Coronary artery (tissue), 2 donors: Measurements from ENCODE around the gene PRKG1.

ENCODE experiments used
- DNase-seq: peaks from one replicate; pipeline ENCODE4 v3.0.0-alpha.2; 2017; ENCODE audit warnings: low spot score
- H3K27ac ChIP-seq, 2 donors: fragments of 200-600 bp; sonication (generic); one replicate each; pipeline ENCODE4 v1.5.1; 2016 to 2019
- H3K4me3 ChIP-seq: fragments of 200-600 bp; sonication (generic); 2 replicates; pipeline ENCODE4 v1.5.1; 2016; ENCODE audit warnings: mild to moderate bottlenecking, moderate library complexity
- CTCF ChIP-seq: fragments of 200-600 bp; sonication (generic); IDR thresholded peaks from one replicate; pipeline ENCODE4 v1.5.1; 2019; ENCODE audit warnings: antibody characterized with exemption

Gene PRKG1

GRCh38 chr10:51788273-51788672, 714.0 kb downstream of the PRKG1 start:
- DNase-seq: no peak
- TF ChIP-seq CTCF: no peak
- H3K27ac ChIP-seq: no peak overlapping the region

DNA sequence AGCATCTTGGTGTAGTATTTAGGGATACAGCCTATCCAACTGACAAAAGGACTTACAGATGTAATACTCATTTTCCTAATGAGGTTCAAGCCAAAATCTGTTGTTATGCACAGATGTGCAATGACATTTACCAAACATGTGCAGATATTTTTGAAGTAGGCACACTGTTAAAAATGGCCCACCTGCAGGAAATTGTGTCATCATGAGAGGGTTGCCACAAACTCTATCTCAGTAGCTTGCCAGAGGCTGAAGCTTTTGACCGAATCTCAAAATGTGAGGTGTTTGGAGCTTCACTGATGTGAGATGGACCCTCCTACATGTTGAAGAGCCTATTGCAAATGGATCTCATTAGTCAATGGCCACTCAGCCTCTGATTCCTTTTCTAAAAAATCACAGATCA, 714.8 kb downstream of the PRKG1 start:
- no peak for TF ChIP-seq CTCF
- no peak for DNase-seq
- Histone ChIP-seq H3K4me3 (no peak overlapping the region), H3K27ac (no peak overlapping the region)

More at GRCh38 chr10:51788273-51788672, 714.0 kb downstream of the PRKG1 start:
- no peak overlapping the region for H3K4me3 ChIP-seq

DNA sequence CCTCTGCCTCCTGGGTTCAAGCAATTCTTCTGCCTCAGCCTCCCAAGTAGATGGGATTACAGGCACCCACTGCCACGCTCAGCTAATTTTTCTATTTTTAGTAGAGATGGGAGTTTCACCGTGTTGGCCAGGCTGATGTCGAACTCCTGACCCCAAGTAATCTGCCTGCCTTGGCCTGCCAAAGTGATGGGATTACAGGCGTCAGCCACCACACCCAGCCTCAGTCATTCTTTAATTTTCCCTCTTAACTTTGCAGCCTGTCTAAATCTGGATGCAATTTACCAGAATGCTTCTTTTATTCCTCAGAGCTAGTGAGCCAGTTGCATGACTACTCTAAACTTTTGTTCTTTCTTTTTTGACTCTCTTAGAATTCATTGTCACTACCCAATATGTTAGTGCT, 715.6 kb downstream of the PRKG1 start:
- Histone ChIP-seq H3K4me3 (no peak overlapping the region), H3K27ac (no peak overlapping the region)
- no peak for TF ChIP-seq CTCF
- no peak for DNase-seq

- no peak for DNase-seq
These were observed 718.4 kb downstream of the PRKG1 start for GRCh38 chr10:51792678-51793077.

DNA sequence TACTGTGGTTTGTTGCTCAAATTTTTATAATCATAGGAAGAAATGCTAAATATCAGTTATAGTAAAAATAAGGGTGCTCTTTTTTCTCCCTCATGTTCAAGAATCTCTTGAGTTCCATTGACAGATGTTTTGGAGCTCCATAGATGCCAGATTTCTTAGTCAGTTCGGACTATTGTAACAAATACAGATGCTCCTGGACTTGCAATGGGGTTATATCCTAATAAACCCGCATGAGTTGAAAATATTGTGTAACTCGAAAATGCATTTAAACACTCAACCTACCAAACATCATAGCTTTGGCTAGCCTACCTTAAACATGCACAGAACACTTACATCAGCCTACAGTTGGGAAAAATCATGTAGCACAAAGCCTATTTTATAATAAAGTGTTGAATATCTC, 725.8 kb downstream of the PRKG1 start:
- no peak for DNase-seq
- no peak overlapping the region for H3K27ac ChIP-seq

More at GRCh38 chr10:51792678-51793077, 718.4 kb downstream of the PRKG1 start:
- Histone ChIP-seq H3K27ac (no peak overlapping the region), H3K4me3 (no peak overlapping the region)
- no peak for TF ChIP-seq CTCF

GRCh38 chr10:51800725-51801424, 726.6 kb downstream of the PRKG1 start:
- Histone ChIP-seq H3K4me3 (no peak overlapping the region), H3K27ac (peak overlapping the region in 1 of 2 donors; percentile 15)
- TF ChIP-seq CTCF: no peak
- DNase-seq: no peak

More for the DNA sequence above, 725.8 kb downstream of the PRKG1 start:
- no peak for TF ChIP-seq CTCF
- H3K4me3 ChIP-seq: no peak overlapping the region

DNA sequence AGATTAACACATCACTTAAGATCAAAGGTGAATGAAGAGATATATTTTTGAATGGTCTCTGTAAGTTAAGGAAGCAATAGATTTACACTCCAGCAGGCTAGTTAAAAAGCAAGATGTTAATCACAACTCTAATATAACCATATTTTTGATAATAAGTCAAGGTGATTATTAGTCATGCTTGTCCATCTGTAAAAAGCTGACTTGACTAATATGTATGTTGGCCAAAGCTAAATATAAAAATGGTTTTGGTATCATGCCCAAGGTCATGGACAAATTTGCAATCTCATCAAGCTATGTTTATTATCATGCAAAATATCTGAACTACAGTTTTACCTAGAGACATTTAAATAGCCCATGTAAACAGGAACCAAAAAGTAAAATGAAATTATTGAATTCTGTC, 727.7 kb downstream of the PRKG1 start:
- H3K27ac ChIP-seq: no peak overlapping the region
- no peak overlapping the region for H3K4me3 ChIP-seq
- no peak for DNase-seq
- TF ChIP-seq CTCF: no peak
